ELR (cell line): ENCODE results near the gene SPATA3.

ENCODE experiments used
- DNase-seq: peaks from one replicate; pipeline ENCODE4 v3.0.0-alpha.2; 2015; ENCODE audit warnings: low read depth

The SPATA3 gene

DNA sequence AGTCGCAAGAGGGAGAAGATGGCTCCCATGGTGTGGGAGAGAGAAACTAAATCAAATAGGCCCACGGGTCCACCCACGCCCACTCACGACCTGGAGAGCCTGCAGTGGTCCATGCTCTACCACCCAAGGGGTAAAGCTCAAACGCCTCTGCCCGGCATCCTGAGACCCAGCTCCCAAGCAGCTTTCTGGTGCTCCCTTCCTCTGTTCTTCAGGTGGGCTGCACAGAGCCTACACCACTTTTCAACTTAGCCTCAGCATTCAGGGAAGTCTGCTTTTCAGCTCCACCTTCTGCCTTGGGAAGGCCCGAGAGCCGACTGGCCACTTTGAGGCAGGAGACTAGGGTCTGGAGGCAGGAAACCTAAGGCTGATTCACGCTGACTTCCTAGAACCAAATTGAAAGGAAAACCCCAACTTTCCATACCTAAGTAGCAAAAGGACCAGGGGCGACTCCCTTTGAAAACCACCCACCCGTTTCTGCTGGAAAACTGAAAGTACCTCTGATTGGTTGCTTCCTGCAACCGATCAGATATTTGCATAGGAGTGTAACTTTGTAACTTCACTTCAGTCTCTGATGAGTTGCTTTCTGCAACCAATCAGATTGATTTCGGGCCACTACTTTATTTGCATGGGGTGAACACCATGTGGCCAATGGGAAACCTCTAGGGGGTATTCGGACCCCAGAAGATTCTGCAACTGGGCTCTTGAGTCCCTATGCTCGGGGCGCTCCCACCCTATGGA is 26.8 kb upstream of the SPATA3 start:
- peak; percentile 9 for DNase-seq

DNA sequence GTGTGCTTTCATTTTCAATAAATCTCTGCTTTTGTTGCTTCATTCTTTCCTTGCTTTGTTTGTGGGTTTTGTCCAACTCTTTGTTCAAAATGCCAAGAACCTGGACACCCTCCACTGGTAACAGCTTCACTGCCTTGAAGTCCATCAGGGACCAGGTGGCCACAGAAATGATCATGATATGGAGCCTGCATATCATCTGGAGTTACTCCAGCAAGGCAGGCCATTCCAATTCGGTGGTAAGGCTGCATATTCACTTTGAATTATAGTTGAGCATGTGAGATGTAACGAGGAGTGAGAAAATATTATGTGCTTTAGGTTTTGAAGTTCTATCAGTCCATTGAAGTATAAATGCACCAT is 26.3 kb upstream of the SPATA3 start:
- no peak for DNase-seq

DNA sequence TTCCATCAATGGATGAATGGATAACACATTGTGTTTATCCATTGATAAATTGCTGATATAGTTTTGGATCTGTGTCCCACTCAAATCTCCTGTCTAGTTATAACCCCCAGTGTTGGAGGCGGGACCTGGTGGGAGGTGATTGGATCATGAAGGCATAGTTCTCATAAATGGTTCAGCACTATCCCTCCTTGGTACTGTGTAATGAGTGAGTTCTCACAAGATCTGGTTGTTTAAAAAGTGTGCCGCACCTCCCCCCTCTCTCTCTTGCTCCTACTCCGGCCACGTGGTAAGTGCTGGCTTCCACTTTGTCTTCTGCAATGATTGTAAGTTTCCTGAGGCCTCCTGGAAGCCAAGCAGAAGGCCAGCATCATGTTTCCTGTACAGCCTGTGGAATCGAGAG is 23.9 kb upstream of the SPATA3 start:
- no peak for DNase-seq

DNA sequence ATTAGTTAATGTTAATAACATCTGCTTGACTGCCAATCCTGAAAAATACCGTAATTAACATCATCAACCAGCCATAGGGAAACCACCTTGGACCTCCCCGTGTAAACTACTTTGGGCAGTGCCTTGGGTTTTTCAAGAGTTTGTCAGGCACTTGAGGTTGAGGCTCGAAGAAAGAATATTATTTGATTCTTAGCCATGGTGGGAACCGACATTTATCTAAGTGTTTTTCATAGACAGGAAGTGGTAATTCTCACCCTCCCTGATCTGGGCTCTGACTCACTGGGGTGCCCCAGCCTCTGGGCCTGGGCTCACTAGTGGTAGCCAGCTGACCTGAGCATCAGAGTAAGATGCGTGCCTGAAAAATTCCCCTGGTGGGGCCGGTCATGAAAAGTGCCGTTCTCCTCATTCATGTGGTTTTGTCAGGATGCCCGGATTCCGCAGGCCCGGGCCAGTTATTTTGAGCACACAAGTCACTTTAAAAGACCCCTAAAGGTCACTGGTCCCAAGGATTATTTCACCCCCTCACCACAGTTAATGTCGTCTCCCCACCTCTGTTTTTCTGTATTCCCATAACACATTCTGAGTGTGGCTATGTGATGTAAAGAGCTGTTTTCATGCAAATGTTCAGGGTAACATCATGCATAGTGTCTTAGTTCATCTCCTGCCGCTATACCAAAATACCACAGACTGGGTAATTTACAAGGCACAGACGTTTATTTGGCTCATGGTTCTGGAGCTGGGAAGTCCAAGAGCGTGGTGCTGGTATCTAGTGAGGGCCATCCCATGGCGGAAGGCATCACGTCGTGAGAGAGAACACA is 21.6 kb upstream of the SPATA3 start:
- peak; percentile 91 for DNase-seq

DNA sequence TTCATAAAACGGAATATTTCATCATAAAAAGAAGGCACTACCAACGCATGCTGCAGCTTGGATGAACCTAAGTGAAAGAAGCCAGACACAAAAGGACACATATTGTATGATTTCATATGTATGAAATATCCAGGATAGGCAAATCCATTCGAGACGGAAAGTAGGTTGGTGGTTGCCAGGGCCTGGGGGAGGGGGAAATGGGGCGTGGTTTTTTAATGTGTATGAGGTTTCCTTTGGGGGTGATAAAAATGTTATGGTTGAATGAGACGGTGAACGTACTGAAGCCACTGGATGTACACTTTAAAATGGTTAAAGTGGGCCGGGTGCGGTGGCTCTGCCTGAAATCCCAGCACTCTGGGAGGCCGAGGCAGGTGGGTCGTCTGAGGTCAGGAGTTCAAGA is 20.0 kb upstream of the SPATA3 start:
- DNase-seq: no peak

DNA sequence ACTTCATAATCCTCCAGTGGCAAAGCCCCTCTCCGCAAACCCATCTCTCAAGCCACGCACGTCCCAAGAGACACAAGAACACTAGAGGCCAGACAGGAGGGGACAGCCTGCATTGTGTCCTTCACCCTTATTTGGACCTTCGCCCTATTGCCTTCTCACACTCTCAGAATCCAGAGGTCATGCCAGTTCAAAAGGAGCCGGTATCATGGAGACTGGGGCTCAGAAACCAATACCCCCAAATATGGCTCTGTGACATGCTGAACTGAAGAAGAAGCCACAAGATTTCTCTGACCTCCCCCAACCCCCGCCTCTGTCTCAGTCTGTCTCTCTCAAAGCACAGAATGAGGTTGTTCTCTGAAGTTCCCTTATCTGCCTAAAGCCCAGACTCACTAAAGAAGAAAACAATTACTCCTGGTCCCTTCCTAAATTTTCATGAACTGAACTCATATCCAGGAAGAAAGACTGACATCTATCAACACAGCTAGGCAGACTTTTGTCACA is 19.2 kb upstream of the SPATA3 start:
- DNase-seq: no peak

DNA sequence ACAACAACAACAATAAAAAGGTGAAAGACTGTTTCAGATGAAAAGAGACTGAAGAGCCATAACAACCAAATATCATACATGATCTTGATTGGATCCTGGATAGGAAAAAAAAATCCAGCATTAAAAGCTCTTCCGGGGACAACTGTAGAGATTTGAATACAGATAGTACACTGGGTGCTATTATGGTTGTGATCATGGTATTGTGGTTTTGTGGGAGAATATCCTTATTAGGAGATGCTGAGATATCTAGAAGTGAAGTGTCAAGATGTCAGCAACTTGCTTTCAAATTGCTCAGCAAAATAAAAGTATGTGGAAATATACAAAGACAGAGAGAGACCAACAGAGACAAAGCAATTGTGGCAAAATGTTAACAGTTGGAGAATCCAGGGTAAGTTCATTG is 15.5 kb upstream of the SPATA3 start:
- no peak for DNase-seq

DNA sequence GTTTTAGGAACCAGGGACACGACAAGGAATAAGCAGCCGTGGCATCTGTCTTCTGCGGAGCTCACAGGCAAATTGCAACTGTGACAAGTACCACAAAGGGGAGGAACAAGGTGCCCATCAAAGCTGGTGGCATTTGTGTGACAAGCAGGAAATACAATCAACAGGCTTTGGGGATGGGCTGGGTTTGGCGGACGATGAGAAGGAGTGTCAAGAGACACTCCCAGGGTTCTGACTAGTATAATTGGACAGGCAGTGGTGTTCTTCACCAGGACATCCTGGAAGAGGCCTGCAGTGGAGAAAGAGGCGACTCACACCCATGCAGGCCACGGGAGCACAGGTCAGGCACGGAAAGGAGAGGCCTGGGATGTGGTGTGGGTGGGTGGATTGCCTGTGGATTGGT is 14.2 kb upstream of the SPATA3 start:
- DNase-seq: no peak

DNA sequence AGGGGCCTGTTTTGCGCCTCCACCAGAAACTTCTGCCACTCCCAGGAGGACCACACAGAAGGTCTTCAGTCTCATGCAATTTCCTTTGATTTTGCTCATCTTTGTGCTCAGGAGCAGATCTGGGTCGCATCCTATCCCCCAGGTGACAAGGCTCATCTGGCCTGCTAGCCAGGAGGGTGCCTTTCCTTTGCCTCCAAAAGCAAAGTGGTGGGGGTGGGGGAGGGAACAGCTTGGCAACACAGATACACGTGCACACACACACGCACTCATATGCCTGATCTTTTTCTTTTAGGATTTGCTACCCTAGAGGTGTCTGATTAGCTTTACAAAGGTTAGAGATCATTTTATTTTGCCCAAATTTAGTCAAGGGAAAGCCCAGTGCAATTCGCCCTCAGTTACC is 13.8 kb upstream of the SPATA3 start:
- DNase-seq: no peak

DNA sequence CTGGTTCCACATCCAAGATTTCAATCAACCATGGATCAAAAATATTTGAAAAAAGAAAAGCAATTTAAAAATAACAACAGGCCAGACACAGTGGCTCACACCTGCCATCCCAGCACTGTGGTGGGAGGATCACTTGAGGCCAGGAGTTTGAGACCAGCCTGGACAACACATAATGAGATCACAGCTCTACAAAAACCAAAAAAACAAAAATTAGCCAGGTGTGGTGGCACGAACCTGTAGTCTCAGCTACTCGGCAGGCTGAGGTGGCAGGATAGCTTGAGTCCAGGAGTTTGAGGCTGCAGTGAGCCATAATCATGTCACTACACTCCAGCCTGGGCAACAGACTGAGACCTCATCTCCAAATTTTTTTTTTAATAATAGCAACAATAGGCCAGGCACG is 13.4 kb upstream of the SPATA3 start:
- no peak for DNase-seq

DNA sequence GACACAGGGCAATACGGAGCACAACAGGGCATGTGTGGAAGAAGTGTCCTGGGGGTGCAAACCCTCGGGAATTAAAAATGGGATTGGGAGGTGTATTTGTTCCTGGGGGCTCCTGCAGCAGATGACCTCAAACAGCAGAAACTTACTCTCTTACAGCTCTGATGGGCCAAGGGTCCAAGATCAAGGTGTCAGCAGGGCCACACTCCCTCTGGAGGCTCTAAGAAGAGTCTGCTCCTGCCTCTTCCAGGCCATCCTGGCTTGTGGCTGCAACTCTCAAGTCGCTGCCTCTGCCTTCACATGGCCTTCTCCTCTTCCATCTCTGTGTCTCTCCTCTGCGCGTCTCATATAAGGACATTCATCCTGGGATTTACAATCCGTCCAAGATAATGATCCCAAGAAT is 12.4 kb upstream of the SPATA3 start:
- DNase-seq: no peak

DNA sequence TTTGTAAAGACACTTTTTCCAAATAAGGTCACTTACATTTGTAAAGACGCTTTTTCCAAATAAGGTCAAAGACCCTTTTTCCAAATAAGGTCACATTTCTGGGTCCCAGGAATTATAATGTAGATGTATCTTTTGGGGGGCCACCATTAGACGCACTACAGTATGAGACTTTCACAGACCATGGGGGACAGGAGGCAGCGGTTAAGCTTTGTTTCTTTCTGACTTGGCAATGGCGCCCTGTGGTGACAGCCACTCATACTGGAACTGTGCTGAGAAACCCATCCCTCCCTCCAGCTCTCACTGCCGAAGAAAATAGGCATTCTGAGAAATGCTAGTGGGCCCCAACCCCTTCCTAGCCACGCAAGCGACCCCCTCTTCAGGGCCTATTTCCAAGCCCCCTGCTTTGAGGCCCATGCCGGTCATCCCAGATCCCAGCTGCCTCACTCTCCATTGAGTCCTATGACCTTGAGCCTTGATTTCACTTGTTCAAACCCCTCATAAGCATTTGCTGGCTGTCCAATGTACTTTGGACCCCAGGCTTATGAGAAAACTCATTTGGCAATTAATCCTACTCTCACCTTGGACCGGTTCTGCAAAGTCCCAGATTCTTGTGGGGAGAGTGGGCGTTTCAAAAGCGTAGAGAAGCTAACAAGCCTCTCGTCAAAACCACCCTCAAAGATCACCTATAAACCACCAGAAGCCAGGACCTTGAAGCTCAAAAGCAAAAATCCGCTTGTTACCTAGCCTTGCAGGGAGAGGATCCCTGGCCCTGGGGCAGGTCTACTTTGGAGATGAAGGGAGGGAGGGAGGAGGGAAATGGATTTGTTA is 11.3 kb upstream of the SPATA3 start:
- DNase-seq: no peak

DNA sequence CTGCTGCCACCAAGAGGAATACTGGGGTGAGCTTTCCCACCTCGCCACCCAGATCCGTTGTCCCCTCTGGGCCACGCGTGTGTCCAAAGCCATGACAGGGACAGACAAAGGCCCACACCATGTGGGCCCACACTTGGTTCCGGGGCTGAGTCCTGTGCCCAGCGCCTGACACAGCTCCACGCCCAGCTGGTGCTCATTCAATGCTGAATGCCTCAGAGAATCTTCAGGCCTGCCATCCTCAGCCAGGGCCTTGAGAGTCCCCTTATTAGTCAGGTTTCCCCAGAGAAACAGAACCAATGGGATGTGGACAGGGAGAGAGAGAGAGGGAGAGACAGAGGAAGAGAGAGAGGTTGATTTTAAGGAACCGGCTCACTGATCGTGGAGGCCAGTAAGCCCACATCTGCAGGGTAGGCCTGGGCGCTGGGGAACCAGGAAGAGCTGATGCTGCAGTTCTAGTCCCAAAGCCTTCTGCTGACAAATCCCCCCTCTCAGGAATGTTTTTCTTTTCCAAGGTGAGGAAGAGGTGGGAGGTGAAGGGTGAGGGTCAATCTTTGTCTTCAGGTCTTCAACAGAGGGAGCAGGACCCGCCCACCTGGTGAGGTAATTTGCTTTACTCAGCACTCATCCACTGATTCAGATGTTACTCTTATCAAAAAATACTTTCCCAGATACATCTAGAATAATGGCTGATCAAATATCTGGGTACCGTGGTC is 10.2 kb upstream of the SPATA3 start:
- no peak for DNase-seq

DNA sequence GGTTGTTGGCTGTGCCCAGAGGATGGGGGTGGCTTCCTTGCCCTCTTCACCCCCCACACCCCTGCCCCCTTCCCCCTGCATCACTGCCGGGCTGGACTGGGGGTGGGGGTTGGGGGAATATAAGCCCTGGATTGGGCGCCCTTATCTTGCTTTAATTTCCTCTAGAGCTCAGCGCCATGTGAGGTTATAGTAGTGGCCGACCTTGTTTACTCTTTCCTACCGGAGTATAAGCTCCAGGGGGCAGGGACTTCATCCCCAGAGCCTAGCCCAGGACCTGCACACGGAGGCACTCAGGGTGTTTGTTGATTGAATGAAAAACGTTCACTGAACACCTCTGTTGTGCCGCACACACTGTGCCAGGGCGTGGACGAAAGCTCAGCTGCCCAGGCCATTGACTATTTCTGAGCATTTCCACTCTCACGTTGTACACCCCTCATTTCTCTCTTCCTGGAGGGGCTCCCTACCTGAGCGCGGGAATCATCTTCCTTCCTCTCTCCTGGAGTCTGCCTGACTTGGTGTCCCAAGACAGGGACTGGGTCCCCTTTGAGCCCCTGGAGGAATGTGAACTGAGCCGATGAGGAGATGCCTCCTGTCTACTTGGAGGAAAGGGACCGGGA is 9.3 kb upstream of the SPATA3 start:
- no peak for DNase-seq

DNA sequence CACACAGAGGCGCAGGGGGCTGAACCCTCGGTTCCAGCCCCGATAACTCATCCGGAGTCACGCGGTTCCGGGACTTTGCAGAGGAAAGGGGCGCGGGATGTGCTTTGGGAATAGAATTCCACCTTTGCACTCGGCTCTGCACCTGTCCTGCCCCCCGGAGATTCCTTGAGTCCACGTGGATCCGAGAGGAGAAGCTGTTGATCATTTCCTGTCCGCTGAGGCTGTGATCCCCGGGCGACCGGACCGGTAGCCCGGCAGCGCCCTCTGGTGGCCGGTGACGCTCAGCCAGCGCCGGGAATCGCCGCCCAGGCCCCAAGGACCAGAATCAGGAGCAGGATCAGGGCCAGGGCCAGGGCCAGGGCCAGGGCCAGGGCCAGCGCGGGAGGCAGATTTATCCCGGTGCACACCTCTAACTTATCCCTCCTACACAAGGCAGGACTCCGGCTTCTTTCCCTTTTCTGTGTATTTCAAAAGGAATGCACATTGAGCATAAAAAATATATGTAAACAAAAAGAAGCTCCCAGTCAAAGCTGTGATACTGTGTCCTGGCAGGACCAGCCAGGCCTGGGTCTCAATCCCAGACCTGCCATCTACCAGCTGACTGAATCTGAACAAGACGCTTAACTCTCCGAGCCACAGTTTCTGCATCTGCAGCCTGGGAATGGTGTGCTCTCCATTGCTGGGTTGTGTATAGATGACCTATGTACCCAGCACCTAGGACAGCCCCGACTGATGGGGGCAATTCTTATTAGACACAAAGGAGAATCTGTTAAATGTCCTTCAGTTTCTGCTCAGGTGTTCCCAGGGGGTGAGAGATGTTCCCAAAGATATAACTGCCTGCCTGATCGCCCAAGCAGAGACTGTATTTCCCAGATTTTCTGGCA is 8.5 kb upstream of the SPATA3 start:
- DNase-seq: peak; percentile 75

DNA sequence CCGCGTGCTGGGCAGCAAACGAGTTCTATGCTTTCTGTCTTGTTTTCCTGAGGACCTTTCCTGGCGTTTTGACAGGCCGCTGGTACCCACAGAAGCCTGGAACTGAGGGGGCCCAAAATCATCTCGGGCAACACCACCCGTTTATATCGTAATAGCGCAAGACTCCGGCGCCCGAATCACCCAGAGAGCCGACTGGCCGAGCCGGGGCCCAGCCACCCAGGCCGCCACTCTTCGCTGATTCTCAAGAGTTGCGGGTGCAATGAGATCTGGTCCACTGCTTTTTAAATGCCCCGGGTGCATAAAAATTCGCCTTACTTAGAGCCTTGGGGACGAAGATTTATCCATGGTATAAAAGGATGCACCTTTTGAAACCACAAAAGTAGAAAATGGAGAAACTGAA is 6.2 kb upstream of the SPATA3 start:
- DNase-seq: no peak

DNA sequence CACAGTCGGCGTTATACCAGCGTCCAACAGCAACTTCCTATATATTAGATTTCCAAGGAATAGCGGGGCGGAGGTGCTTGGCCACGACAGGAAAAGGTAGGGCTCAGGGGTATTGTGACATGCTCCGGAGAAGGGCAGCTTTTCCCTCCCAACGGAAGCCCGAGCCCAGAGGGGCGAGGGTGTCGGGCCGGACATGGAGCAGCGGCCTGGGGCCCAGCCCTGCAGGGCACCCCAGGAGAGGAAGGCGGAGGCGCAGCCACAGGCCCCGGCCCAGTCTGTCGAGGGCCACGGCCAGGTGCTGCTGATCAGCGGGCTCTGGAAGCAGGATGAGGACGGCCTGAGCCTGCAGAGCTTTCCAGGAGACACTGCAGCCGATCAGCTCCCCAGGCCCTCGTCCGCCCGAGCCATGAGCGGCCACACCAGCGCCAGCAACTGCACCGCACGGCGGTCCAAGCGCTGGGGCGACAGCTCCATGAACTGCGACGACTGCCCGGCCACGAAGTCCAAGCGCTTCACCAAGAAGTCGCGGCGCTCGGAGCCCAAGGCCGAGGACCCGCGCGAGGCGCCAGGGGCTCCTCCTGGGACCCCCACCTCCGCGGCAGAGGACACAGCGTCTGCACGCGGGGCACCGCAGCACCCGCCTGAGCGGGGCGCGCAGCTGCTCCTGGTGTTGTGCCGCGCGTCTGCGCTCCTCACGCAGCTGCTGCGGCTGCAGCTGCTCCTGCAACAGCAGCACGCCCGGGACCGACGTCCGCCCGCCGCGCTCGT is 5.6 kb upstream of the SPATA3 start:
- no peak for DNase-seq

DNA sequence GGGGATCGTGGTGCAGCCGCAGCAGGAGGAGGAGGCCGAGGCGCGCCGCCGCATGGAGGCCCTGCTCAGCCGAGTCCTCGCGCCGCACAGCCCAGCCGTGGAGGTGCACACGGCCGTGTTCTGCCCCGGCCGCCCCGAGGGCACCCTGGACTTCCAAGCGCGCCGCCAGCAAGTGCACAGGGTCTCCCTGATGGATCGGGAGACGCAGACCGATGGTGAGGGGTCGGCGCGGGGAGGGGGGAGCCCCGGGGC is 5.1 kb upstream of the SPATA3 start:
- no peak for DNase-seq

DNA sequence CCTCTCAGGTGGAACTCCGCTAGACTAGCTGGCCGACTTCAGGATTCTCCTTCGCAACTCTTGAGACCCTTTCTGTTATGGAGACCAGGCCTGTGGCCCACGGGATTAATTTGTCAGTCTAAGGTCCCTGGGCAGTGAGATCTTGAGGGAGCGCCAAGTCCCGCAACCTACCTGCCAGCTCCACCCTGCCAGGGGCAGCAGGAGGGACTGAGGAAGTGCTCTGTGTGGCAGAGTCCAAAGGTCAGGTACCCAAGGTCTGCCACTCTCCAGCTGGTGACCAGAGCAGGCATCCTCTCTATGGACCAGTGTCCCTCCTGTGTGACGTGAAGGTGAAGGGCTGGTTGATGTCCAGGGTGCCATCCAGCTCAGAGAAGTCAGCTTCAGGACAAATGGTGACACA is 4.3 kb upstream of the SPATA3 start:
- DNase-seq: no peak

DNA sequence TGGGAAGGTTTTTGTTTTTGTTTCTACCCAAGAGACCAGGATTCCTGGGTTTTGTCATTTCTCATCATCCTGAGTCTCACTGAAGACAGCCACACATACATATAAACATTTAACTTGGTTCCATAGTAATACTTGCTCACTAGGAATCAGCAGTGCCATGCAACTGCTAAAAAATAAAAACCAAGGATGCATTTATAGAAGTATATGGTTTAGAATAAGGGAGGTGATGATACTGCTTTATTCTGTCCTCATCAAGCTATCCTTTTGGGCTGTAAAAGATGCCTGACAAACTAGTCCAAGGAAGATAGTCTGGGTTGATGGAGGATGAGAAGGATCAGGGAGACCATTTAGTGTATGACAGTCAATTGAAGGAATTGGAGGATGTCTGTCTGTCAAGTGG is 740 bp downstream of the SPATA3 start:
- no peak for DNase-seq
